ENCODE results near the gene TRIM41. TPM values are rescaled to one million over a fixed set of nuclear protein-coding genes. Genes with fewer than 3 reads are reported as not detected.

The TRIM41 gene
- polyA plus RNA-seq, 1 donor (not counting 4 experiments of a cell fraction or from before 2014, with no cell fraction given): 13.4 TPM

GRCh38 chr5:181263633-181264032 is 40.6 kb downstream of the TRIM41 start:
- no peaks in the 10 kb centered on the region for H3K27me3 ChIP-seq (ENCODE audit: control insufficient read depth, extremely low read depth, insufficient read depth, low read length)
- H3K9me1 ChIP-seq (ENCODE audit: control insufficient read depth, extremely low read depth, insufficient read depth, low read length): peaks cover 3% of the 10 kb centered on the region
- H3K79me2 ChIP-seq (ENCODE audit: control insufficient read depth, insufficient read depth, low read length): peaks cover 27% of the 10 kb centered on the region
- no peak for TF ChIP-seq CTCF (optimal IDR thresholded peaks at IDR 0.05 in 1 of 3, IDR thresholded peaks at IDR 0.05 in 1 of 3, conservative IDR thresholded peaks at IDR 0.05 in 1 of 3; ENCODE audit: extremely low read depth in 1 of 3, insufficient read depth in 2 of 3, low read length in 3 of 3)
- no peak for TF ChIP-seq EZH2 (IDR thresholded peaks at IDR 0.05; ENCODE audit: low read length)
- no peak overlapping the region for H2AFZ ChIP-seq (ENCODE audit: control insufficient read depth, low read length)
- no peak overlapping the region for H3K27ac ChIP-seq (ENCODE audit: control insufficient read depth, insufficient read depth, low read length)
- H3K9me3 ChIP-seq (ENCODE audit: control insufficient read depth, low read depth, low read length): peaks cover 2% of the 10 kb centered on the region
- H4K20me1 ChIP-seq (ENCODE audit: control insufficient read depth, extremely low read depth, insufficient read depth, low read length): no peaks in the 10 kb centered on the region
- FAIRE-seq: no peak
- H3K4me2 ChIP-seq (ENCODE audit: control insufficient read depth, extremely low read depth, insufficient read depth, low read depth, low read length): no peak overlapping the region
- peaks cover 5% of the 10 kb centered on the region in 2 experiments for H3K36me3 ChIP-seq (ENCODE audit: control insufficient read depth in 2 of 2, extremely low read depth in 1 of 2, insufficient read depth in 2 of 2, low read length in 2 of 2)
- dilution Hi-C loops (cut with MboI; ENCODE audit: extremely low pct_ligation_motif_present, low sequenced_read_pairs): no loop called here
- H3K4me1 ChIP-seq (ENCODE audit: control insufficient read depth, extremely low read depth, insufficient read depth, low read length): peaks cover 13% of the 10 kb centered on the region
- DNase-seq (ENCODE audit: low read depth, low spot score): no peak
- H3K9ac ChIP-seq (ENCODE audit: control insufficient read depth, extremely low read depth, insufficient read depth, low read length): no peak overlapping the region
- H3K4me3 ChIP-seq (ENCODE audit: control insufficient read depth in 2 of 3, extremely low read depth in 1 of 3, insufficient read depth in 2 of 3, low read depth in 1 of 3, low read length in 3 of 3): no peak overlapping the region

- H3K4me1 ChIP-seq (ENCODE audit: control insufficient read depth, extremely low read depth, insufficient read depth, low read length): peaks cover 2% of the 10 kb centered on the region
- FAIRE-seq (no peak), DNase-seq (ENCODE audit: low read depth, low spot score) (no peak)
- H3K4me2 ChIP-seq (ENCODE audit: control insufficient read depth, extremely low read depth, insufficient read depth, low read depth, low read length): no peak overlapping the region
- peaks cover 5% of the 10 kb centered on the region in 2 experiments for H3K36me3 ChIP-seq (ENCODE audit: control insufficient read depth in 2 of 2, extremely low read depth in 1 of 2, insufficient read depth in 2 of 2, low read length in 2 of 2)
- H3K79me2 ChIP-seq (ENCODE audit: control insufficient read depth, insufficient read depth, low read length): peaks cover 12% of the 10 kb centered on the region
- no peaks in the 10 kb centered on the region for H3K27me3 ChIP-seq (ENCODE audit: control insufficient read depth, extremely low read depth, insufficient read depth, low read length)
- H3K9ac ChIP-seq (ENCODE audit: control insufficient read depth, extremely low read depth, insufficient read depth, low read length): no peak overlapping the region
- dilution Hi-C loops (cut with MboI; ENCODE audit: extremely low pct_ligation_motif_present, low sequenced_read_pairs): no loop called here
- no peaks in the 10 kb centered on the region for H4K20me1 ChIP-seq (ENCODE audit: control insufficient read depth, extremely low read depth, insufficient read depth, low read length)
- peaks cover 2% of the 10 kb centered on the region for H3K9me3 ChIP-seq (ENCODE audit: control insufficient read depth, low read depth, low read length)
- no peak overlapping the region for H3K27ac ChIP-seq (ENCODE audit: control insufficient read depth, insufficient read depth, low read length)
- no peak overlapping the region for H3K4me3 ChIP-seq (ENCODE audit: control insufficient read depth in 2 of 3, extremely low read depth in 1 of 3, insufficient read depth in 2 of 3, low read depth in 1 of 3, low read length in 3 of 3)
- no peaks in the 10 kb centered on the region for H3K9me1 ChIP-seq (ENCODE audit: control insufficient read depth, extremely low read depth, insufficient read depth, low read length)
- TF ChIP-seq EZH2 (IDR thresholded peaks at IDR 0.05; ENCODE audit: low read length): no peak
- TF ChIP-seq CTCF (optimal IDR thresholded peaks at IDR 0.05 in 1 of 3, IDR thresholded peaks at IDR 0.05 in 1 of 3, conservative IDR thresholded peaks at IDR 0.05 in 1 of 3; ENCODE audit: extremely low read depth in 1 of 3, insufficient read depth in 2 of 3, low read length in 3 of 3): no peak
- no peak overlapping the region for H2AFZ ChIP-seq (ENCODE audit: control insufficient read depth, low read length)
Measured at GRCh38 chr5:181265092-181265671, 42.1 kb downstream of the TRIM41 start.

Data from keratinocyte (primary cell).